K562 (cell line): Measurements from ENCODE around the gene DPH2. TPM values are rescaled to one million over a fixed set of nuclear protein-coding genes. Genes with fewer than 3 reads are reported as not detected.

Source experiments
- ATAC-seq: fragments of 200-7000 bp; cut with Tn5 transposase; 3 replicates; pipeline ENCODE4 v1.9.1; 2020; ENCODE audit warnings: moderate library complexity
- BruUV-seq: library from RNA; stranded (reverse); fragments of 400-500 nt; replicated peaks from 2 replicates; lab custom pipeline; 2021; lab: Mats Ljungman, UMichigan
- CTCF ChIA-PET: fragments of 300-600 bp; formaldehyde crosslinking; extraction: SDS; loops from one replicate; lab custom pipeline; 2021; ENCODE audit warnings: low intra/inter-chr PET ratio; lab: Yijun Ruan, JAX
- POLR2A ChIA-PET: fragments of 300-600, 350-650 bp; sonication (Branson Sonifier 250); formaldehyde crosslinking; extraction: SDS; loops from one replicate; lab custom pipeline; 2021; ENCODE audit warnings: antibody characterized with exemption, inconsistent platforms; lab: Yijun Ruan, JAX
- DNase-seq, 4 experiments: peaks; one replicate each; pipeline versions ENCODE4 v3.0.0 to v3.0.0-alpha.2; 2011 to 2018; ENCODE audit warnings: low spot score in 3 of 4, mixed read lengths in 3 of 4; ENCODE audit errors: extremely low read depth in 1 of 4
- FAIRE-seq: peaks from 2 replicates; lab custom pipeline; 2011; peaks lifted over from hg19 to GRCh38; lab: Jason Lieb, UNC
- H2AFZ ChIP-seq: 2 replicates; pipeline ENCODE4 v1.6.0; 2011; ENCODE audit warnings: low read depth, low read length, control low read depth, inconsistent platforms
- H3K27ac ChIP-seq: fragments of 200-600 bp; 3 replicates; pipeline ENCODE4 v1.8.0; 2011; ENCODE audit warnings: low read depth, mild to moderate bottlenecking, control low read depth, inconsistent platforms, low read length, moderate library complexity, mixed read lengths; ENCODE audit errors: extremely low read depth
- H3K27me3 ChIP-seq, 2 experiments: fragments of 300-600 bp in 1 of 2; 2 replicates in 1 of 2; 3 replicates in 1 of 2; pipeline versions ENCODE4 v1.6.0 to v1.8.0; 2011; ENCODE audit warnings: inconsistent platforms in 2 of 2, low read length in 2 of 2, mild to moderate bottlenecking in 1 of 2, mixed read lengths in 1 of 2, moderate library complexity in 1 of 2; ENCODE audit not compliant: control insufficient read depth in 2 of 2, insufficient read depth in 2 of 2
- H3K36me3 ChIP-seq: fragments of 300-600 bp; 3 replicates; pipeline ENCODE4 v1.8.0; 2011; ENCODE audit warnings: mild to moderate bottlenecking, low read length, inconsistent platforms; ENCODE audit not compliant: control insufficient read depth, insufficient read depth
- H3K4me1 ChIP-seq, 2 experiments: fragments of 200-600 bp in 1 of 2; replicated peaks in 1 of 2; 2 replicates in 1 of 2; 3 replicates in 1 of 2; pipeline versions ENCODE4 v1.5.1 to v1.8.0; 2011; ENCODE audit warnings: inconsistent platforms in 2 of 2, low read length in 2 of 2, mild to moderate bottlenecking in 1 of 2, mixed read lengths in 1 of 2, moderate library complexity in 1 of 2; ENCODE audit not compliant: control insufficient read depth in 2 of 2, insufficient read depth in 2 of 2
- H3K4me2 ChIP-seq: 2 replicates; pipeline ENCODE4 v1.6.1; 2011; ENCODE audit warnings: low read length, control low read depth, inconsistent platforms, mixed read lengths; ENCODE audit not compliant: insufficient read depth
- H3K4me3 ChIP-seq: fragments of 200-600 bp; sonication (generic), shearing (Covaris generic); 2 replicates; pipeline ENCODE4 v1.5.1; 2016; ENCODE audit warnings: control low read depth, inconsistent platforms
- H3K79me2 ChIP-seq: fragments of 200-600 bp; 3 replicates; pipeline ENCODE4 v1.8.0; 2011; ENCODE audit warnings: low read length, inconsistent platforms; ENCODE audit not compliant: control insufficient read depth, insufficient read depth
- H3K9ac ChIP-seq, 2 experiments: 2 replicates each; pipeline versions ENCODE4 v1.6.0 to v1.6.1; 2011; ENCODE audit warnings: low read depth in 2 of 2, low read length in 2 of 2, control low read depth in 1 of 2, inconsistent platforms in 1 of 2, mild to moderate bottlenecking in 1 of 2, mixed read lengths in 1 of 2; ENCODE audit not compliant: insufficient read depth in 1 of 2
- H3K9me1 ChIP-seq: one replicate; pipeline ENCODE4 v1.6.0; 2011; ENCODE audit warnings: inconsistent platforms, mild to moderate bottlenecking, low read length, moderate library complexity; ENCODE audit not compliant: control insufficient read depth, insufficient read depth
- H3K9me3 ChIP-seq: replicated peaks from 2 replicates; pipeline ENCODE4 v1.5.1; 2011; ENCODE audit warnings: low read depth, low read length, inconsistent platforms; ENCODE audit not compliant: control insufficient read depth, insufficient read depth
- H4K20me1 ChIP-seq: replicated peaks from 2 replicates; pipeline ENCODE4 v1.6.1; 2011; ENCODE audit warnings: low read length, inconsistent platforms, mixed read lengths; ENCODE audit not compliant: control insufficient read depth, insufficient read depth
- HMG20A ChIP-seq: fragments of 450-650 bp; formaldehyde crosslinking; conservative IDR thresholded peaks from 2 replicates; pipeline ENCODE4 v1.4.0; 2020; ENCODE audit warnings: mild to moderate bottlenecking, mixed read lengths
- PCBP2 ChIP-seq: fragments of 200-400 bp; formaldehyde crosslinking; IDR thresholded peaks from 2 replicates; pipeline ENCODE4 v1.6.1; 2018; ENCODE audit warnings: low read length, low read depth, mild to moderate bottlenecking, moderate library complexity; ENCODE audit not compliant: poor library complexity, severe bottlenecking
- RBFOX2 ChIP-seq: fragments of 200-400 bp; formaldehyde crosslinking; IDR thresholded peaks from 2 replicates; pipeline ENCODE4 v1.6.1; 2017; ENCODE audit warnings: low read depth, mild to moderate bottlenecking, low read length, moderate library complexity
- WGBS: fragments of 100-300 bp; shearing (Covaris generic); methylation state at CpG from one replicate; pipeline ENCODE4 v1.1.6; 2016; ENCODE audit warnings: low coverage, mixed read lengths; ENCODE audit not compliant: insufficient coverage; ENCODE audit errors: missing lambda C conversion rate; 5-methylcytosine and 5-hydroxymethylcytosine counted together
- in situ Hi-C: fragments of 300-500 bp; cut with MboI; formaldehyde crosslinking; loops from 4 replicates; pipeline ENCODE4 v1.15.0; 2018; ENCODE audit warnings: inconsistent platforms, mixed read lengths
- intact Hi-C: fragments of 100-400 bp; cut with micrococcal nuclease; formaldehyde crosslinking; loops from 2 replicates; pipeline ENCODE4 v1.14.2; 2022
- polyA plus RNA-seq, 8 experiments: library from polyadenylated mRNA; depleted of rRNA in 4 of 8; stranded (reverse) in 5 of 8; unstranded in 3 of 8; fragments of >200 nt; fragmentation: Nextera tagmentation in 2 of 8; fragmentation: Illumina TruSeq in 1 of 8; extraction: Ambion mirVana in 2 of 8; extraction: Trizol in 1 of 8; gene quantifications; 2 replicates each; pipeline versions ENCODE4 v1.2.1 to v1.2.3, GENCODE V29; 2011 to 2014; ENCODE audit warnings: inconsistent platforms in 1 of 8, missing spikeins in 1 of 8
- total RNA-seq, 7 experiments: library from RNA; depleted of rRNA in 6 of 7; stranded (reverse); fragments of >200 nt in 6 of 7; fragmentation: Illumina TruSeq in 2 of 7; extraction: Trizol in 2 of 7; gene quantifications; 2 replicates each; pipeline versions ENCODE4 v1.2.1 to v1.2.3, GENCODE V29; 2011 to 2021; ENCODE audit warnings: low replicate concordance in 1 of 7
- TF ChIP-seq, protein P1 (sequence below): fragments of 450-650 bp; IDR thresholded peaks from 2 replicates; pipeline ENCODE4 v1.6.1; 2017; ENCODE audit warnings: antibody characterized with exemption

The DPH2 gene
- total and polyA plus RNA-seq, 9 of the 15 experiments (the other 6 are each of a cell fraction or from before 2014, with no cell fraction given), result 17.9 to 94.1 (median 68.1) TPM

DNA sequence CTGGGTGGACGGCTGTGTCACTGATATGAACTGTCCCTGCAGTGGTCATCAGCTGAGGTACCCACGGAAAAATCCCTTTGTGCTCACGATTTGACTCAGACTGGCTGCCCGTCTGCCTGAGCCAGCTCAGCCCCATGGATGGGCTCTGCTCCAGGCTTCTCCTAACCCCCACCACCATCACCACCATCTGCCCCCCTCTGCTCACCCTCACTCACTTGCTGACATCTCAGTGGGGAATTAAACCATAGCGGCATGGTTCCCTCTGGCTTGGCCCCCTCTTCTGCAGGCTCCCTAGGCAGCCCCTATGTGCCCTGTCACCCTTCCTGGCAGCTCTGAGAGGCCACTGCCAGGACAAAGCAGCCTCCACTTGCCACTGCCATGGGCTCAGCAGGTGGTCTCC, 44.1 kb downstream of the DPH2 start:
- no peaks in the 10 kb centered on the region for H3K36me3 ChIP-seq
- H3K27me3 ChIP-seq, result no peaks in the 10 kb centered on the region
- FAIRE-seq (no peak), DNase-seq (no peak), ATAC-seq (no peak)
- intact Hi-C loops, result no loop called here
- no TSS peak for BruUV-seq
- no peaks in the 10 kb centered on the region; the same call in 1 of the 2 replicates for H4K20me1 ChIP-seq
- ChIA-PET POLR2A (interaction anchor here (0.5 to 3.9 kb wide), 5 partner anchors 12 to 545 kb away, joined by 3 to 29 read pairs (median 5); partner anchors contain the start of gene SLC6A9), CTCF (interaction anchor here (1.1 kb wide), 1 partner anchor 22 kb away, joined by 3 read pairs; no protein-coding TSS in a partner anchor)
- H3K9me3 ChIP-seq, result no peaks in the 10 kb centered on the region
- H3K9ac ChIP-seq, result peak overlapping the region in 1 of 2 experiments; percentile 84; a peak in 1 of 4 replicates
- in situ Hi-C loops, result no loop called here
- H3K4me3 ChIP-seq, result no peak overlapping the region
- peaks cover 6 to 45% of the 10 kb centered on the region in 2 experiments; a peak in 4 of 5 replicates for H3K4me1 ChIP-seq
- H3K4me2 ChIP-seq, result no peak overlapping the region
- no peak overlapping the region for H3K27ac ChIP-seq
- H3K9me1 ChIP-seq, result no peaks in the 10 kb centered on the region
- WGBS, result 51% methylated on average over 5 of the region's 5 CpGs
- TF ChIP-seq RBFOX2, result 0 out of 2 replicates have a peak, but pooled peaks have one; percentile 9
- TF ChIP-seq PCBP2, result no peak
- no peak for TF ChIP-seq HMG20A
- TF ChIP-seq, protein P1, sequence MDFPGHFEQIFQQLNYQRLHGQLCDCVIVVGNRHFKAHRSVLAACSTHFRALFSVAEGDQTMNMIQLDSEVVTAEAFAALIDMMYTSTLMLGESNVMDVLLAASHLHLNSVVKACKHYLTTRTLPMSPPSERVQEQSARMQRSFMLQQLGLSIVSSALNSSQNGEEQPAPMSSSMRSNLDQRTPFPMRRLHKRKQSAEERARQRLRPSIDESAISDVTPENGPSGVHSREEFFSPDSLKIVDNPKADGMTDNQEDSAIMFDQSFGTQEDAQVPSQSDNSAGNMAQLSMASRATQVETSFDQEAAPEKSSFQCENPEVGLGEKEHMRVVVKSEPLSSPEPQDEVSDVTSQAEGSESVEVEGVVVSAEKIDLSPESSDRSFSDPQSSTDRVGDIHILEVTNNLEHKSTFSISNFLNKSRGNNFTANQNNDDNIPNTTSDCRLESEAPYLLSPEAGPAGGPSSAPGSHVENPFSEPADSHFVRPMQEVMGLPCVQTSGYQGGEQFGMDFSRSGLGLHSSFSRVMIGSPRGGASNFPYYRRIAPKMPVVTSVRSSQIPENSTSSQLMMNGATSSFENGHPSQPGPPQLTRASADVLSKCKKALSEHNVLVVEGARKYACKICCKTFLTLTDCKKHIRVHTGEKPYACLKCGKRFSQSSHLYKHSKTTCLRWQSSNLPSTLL, result no peak
- H3K79me2 ChIP-seq, result no peaks in the 10 kb centered on the region
- no peak overlapping the region; the same call in 1 of the 2 replicates for H2AFZ ChIP-seq
